ENCODE results near the gene TRDMT1.

- TF ChIP-seq MXI1 (conservative IDR thresholded peaks at IDR 0.05; ENCODE audit: poor library complexity, severe bottlenecking) (no peak), CTCF (IDR thresholded peaks at IDR 0.05; ENCODE audit: poor library complexity, severe bottlenecking) (no peak), RAD21 (conservative IDR thresholded peaks at IDR 0.05) (no peak), POLR2AphosphoS5 (IDR thresholded peaks at IDR 0.05) (no peak), EP300 (conservative IDR thresholded peaks at IDR 0.05; ENCODE audit: poor library complexity, severe bottlenecking) (no peak), TAF1 (IDR thresholded peaks at IDR 0.05; ENCODE audit: low read depth) (no peak), EZH2 (IDR thresholded peaks at IDR 0.05; ENCODE audit: borderline replicate concordance, insufficient read depth, low read length, poor library complexity, severe bottlenecking) (no peak), REST (IDR thresholded peaks at IDR 0.05; ENCODE audit: borderline replicate concordance) (no peak), SMC3 (conservative IDR thresholded peaks at IDR 0.05; ENCODE audit: poor library complexity) (no peak)
Measured at GRCh38 chr10:17178006-17178405, 23.5 kb downstream of the TRDMT1 start.
